CD14-positive monocyte (primary cell): ENCODE results near the gene MYO1G. TPM values are rescaled to one million over a fixed set of nuclear protein-coding genes. Genes with fewer than 3 reads are reported as not detected.
A peak's percentile ranks its signal among the peaks of the same experiment; 100 is the strongest.

ENCODE experiments used
- DNase-seq, 3 donors: peaks; one replicate each; pipeline ENCODE4 v3.0.0-alpha.2; 2011 to 2022
- H2AFZ ChIP-seq: 2 replicates; pipeline ENCODE4 v1.6.0; 2012; ENCODE audit warnings: mild to moderate bottlenecking, low read depth, low read length, inconsistent platforms; ENCODE audit not compliant: insufficient read depth, poor library complexity, severe bottlenecking
- H3K27ac ChIP-seq, 2 donors: 1 replicate in 1 of 2; 2 replicates in 1 of 2; pipeline ENCODE4 v1.5.1; 2012 to 2013; ENCODE audit warnings: low read length in 2 of 2, control low read depth in 1 of 2, inconsistent platforms in 1 of 2, low read depth in 1 of 2, mild to moderate bottlenecking in 1 of 2
- H3K27me3 ChIP-seq, 2 donors: one replicate each; pipeline versions ENCODE4 v1.6.0 to v1.6.1; 2011 to 2013; ENCODE audit warnings: low read length in 2 of 2; ENCODE audit not compliant: control insufficient read depth in 2 of 2, insufficient read depth in 2 of 2
- H3K36me3 ChIP-seq, 2 donors: replicated peaks in 1 of 2; 1 replicate in 1 of 2; 2 replicates in 1 of 2; pipeline versions ENCODE4 v1.5.1 to v1.6.1; 2012 to 2013; ENCODE audit warnings: low read length in 2 of 2, control low read depth in 1 of 2, inconsistent platforms in 1 of 2, mild to moderate bottlenecking in 1 of 2; ENCODE audit not compliant: insufficient read depth in 2 of 2, control insufficient read depth in 1 of 2
- H3K4me1 ChIP-seq, 2 donors: 1 replicate in 1 of 2; 2 replicates in 1 of 2; pipeline versions ENCODE4 v1.5.1 to v1.6.1; 2012 to 2013; ENCODE audit warnings: low read length in 2 of 2, control low read depth in 1 of 2, inconsistent platforms in 1 of 2, mild to moderate bottlenecking in 1 of 2, moderate library complexity in 1 of 2; ENCODE audit not compliant: insufficient read depth in 2 of 2, control insufficient read depth in 1 of 2
- H3K4me2 ChIP-seq: replicated peaks from 2 replicates; pipeline ENCODE3; 2012; ENCODE audit warnings: low read length, moderate library complexity, mild to moderate bottlenecking; ENCODE audit not compliant: poor library complexity, severe bottlenecking; ENCODE audit errors: extremely low read depth
- H3K4me3 ChIP-seq, 3 experiments: fragments of 200-600 bp in 1 of 3; sonication (generic) in 1 of 3; replicated peaks in 1 of 3; 1 replicate in 2 of 3; 2 replicates in 1 of 3; pipeline ENCODE4 v1.5.1; 2011 to 2013; ENCODE audit warnings: low read length in 3 of 3, mild to moderate bottlenecking in 3 of 3, control low read depth in 2 of 3, low read depth in 2 of 3, inconsistent platforms in 1 of 3, moderate library complexity in 1 of 3
- H3K79me2 ChIP-seq: 2 replicates; pipeline ENCODE4 v1.6.0; 2012; ENCODE audit warnings: mild to moderate bottlenecking, control low read depth, inconsistent platforms, low read length, moderate library complexity; ENCODE audit not compliant: insufficient read depth
- H3K9ac ChIP-seq: 2 replicates; pipeline ENCODE4 v1.6.0; 2017; ENCODE audit warnings: low read length, mild to moderate bottlenecking; ENCODE audit not compliant: insufficient read depth, poor library complexity, severe bottlenecking
- H3K9me3 ChIP-seq, 2 donors: replicated peaks in 1 of 2; 1 replicate in 1 of 2; 2 replicates in 1 of 2; pipeline versions ENCODE4 v1.5.1 to v1.6.1; 2012 to 2013; ENCODE audit warnings: low read length in 2 of 2, control low read depth in 1 of 2; ENCODE audit not compliant: control insufficient read depth in 1 of 2, insufficient read depth in 1 of 2
- H4K20me1 ChIP-seq: 2 replicates; pipeline ENCODE4 v1.6.0; 2012; ENCODE audit warnings: mild to moderate bottlenecking, low read length, control low read depth, moderate library complexity; ENCODE audit not compliant: insufficient read depth
- H3K27ac Mint-ChIP-seq, 7 donors: one replicate each; pipeline ENCODE4 v1.8.0; 2020; ENCODE audit warnings: mild to moderate bottlenecking in 7 of 7, mixed read lengths in 7 of 7, moderate library complexity in 6 of 7, inconsistent platforms in 2 of 7
- H3K27me3 Mint-ChIP-seq, 3 donors: one replicate each; pipeline ENCODE4 v1.8.0; 2021 to 2022; ENCODE audit warnings: low read depth in 3 of 3, mild to moderate bottlenecking in 3 of 3, mixed read lengths in 3 of 3, moderate library complexity in 3 of 3, inconsistent platforms in 1 of 3
- H3K36me3 Mint-ChIP-seq, 2 donors: one replicate each; pipeline ENCODE4 v1.8.0; 2020; ENCODE audit warnings: mixed read lengths in 2 of 2, inconsistent platforms in 1 of 2, mild to moderate bottlenecking in 1 of 2
- H3K4me1 Mint-ChIP-seq: one replicate; pipeline ENCODE4 v1.8.0; 2020; ENCODE audit warnings: mild to moderate bottlenecking, mixed read lengths
- H3K4me3 Mint-ChIP-seq, 2 donors: one replicate each; pipeline ENCODE4 v1.8.0; 2020; ENCODE audit warnings: mild to moderate bottlenecking in 2 of 2, mixed read lengths in 2 of 2, moderate library complexity in 1 of 2
- H3K9me3 Mint-ChIP-seq, 7 donors: one replicate each; pipeline ENCODE4 v1.8.0; 2020 to 2022; ENCODE audit warnings: mixed read lengths in 7 of 7, mild to moderate bottlenecking in 6 of 7, moderate library complexity in 6 of 7, inconsistent platforms in 2 of 7
- CTCF ChIP-seq: fragments of 200-600 bp; IDR thresholded peaks from one replicate; pipeline ENCODE4 v1.8.0; 2022; ENCODE audit warnings: antibody characterized with exemption, mild to moderate bottlenecking
- WGBS: methylation state at CpG from one replicate; pipeline ENCODE4 v1.1.5; 2013; ENCODE audit warnings: missing lambda C conversion rate; ENCODE audit not compliant: insufficient coverage; 5-methylcytosine and 5-hydroxymethylcytosine counted together
- intact Hi-C, 2 donors: fragments of 100-400 bp; cut with micrococcal nuclease; formaldehyde crosslinking; loops; one replicate each; pipeline versions ENCODE4 v1.15.0 to v1.15.1; 2023
- polyA plus RNA-seq, 3 donors: library from polyadenylated mRNA; depleted of rRNA in 1 of 3; unstranded in 2 of 3; stranded (reverse) in 1 of 3; fragments of 300-500 nt in 2 of 3; fragments of >200 nt in 1 of 3; fragmentation: Illumina TruSeq in 2 of 3; gene quantifications; 1 replicate in 2 of 3; 2 replicates in 1 of 3; pipeline ENCODE4 v1.2.3, GENCODE V29; 2012 to 2021

MYO1G gene
- polyA plus RNA-seq, 3 donors, result 119 to 314 (median 135) TPM

- Histone ChIP-seq H3K9me3 (no peaks in the 10 kb centered on the region), H2AFZ (no peak overlapping the region), H3K4me3 (no peak overlapping the region), H3K79me2 (peaks cover 60% of the 10 kb centered on the region), H3K27ac (peak overlapping the region in 1 of 2 donors; percentile 37), H3K4me1 (peaks cover 64 to 77% of the 10 kb centered on the region in 2 donors), H4K20me1 (peaks cover 25% of the 10 kb centered on the region), H3K4me2 (no peak overlapping the region), H3K27me3 (no peaks in the 10 kb centered on the region), H3K9ac (no peak overlapping the region), H3K36me3 (peaks cover 24 to 41% of the 10 kb centered on the region in 2 donors)
- intact Hi-C loops, result loop anchor here in 1 of 2 donors (10.0 kb wide), 1 partner anchor 98 kb away; the partner anchor contains the start of gene PURB
- Mint-ChIP-seq H3K4me1 (peaks cover 71% of the 10 kb centered on the region), H3K9me3 (no peaks in the 10 kb centered on the region), H3K27ac (peak overlapping the region in 6 of 7 donors; percentile 26 to 100 (median 88)), H3K36me3 (peaks cover 46 to 50% of the 10 kb centered on the region in 2 donors), H3K27me3 (peaks cover 0 to 8% (median 0%) of the 10 kb centered on the region in 3 donors), H3K4me3 (no peak overlapping the region)
- no peak for DNase-seq
- TF ChIP-seq CTCF, result no peak
- no CpG with 5 or more reads among the region's 1 CpG for WGBS
Measured at GRCh38 chr7:44982970-44983369, 4.2 kb upstream of the MYO1G start.

- Histone ChIP-seq H3K4me1 (peaks cover 68 to 81% of the 10 kb centered on the region in 2 donors), H3K9ac (no peak overlapping the region), H3K79me2 (peaks cover 65% of the 10 kb centered on the region), H3K27me3 (no peaks in the 10 kb centered on the region), H3K27ac (no peak overlapping the region), H3K4me2 (no peak overlapping the region), H2AFZ (no peak overlapping the region), H3K9me3 (no peaks in the 10 kb centered on the region), H4K20me1 (peaks cover 25% of the 10 kb centered on the region), H3K4me3 (no peak overlapping the region), H3K36me3 (peaks cover 24 to 41% of the 10 kb centered on the region in 2 donors)
- H3K27me3 Mint-ChIP-seq, result peaks cover 0 to 8% (median 0%) of the 10 kb centered on the region in 3 donors
- no peak overlapping the region for H3K4me3 Mint-ChIP-seq
- no peak for TF ChIP-seq CTCF
- H3K4me1 Mint-ChIP-seq, result peaks cover 69% of the 10 kb centered on the region
- H3K27ac Mint-ChIP-seq, result peak overlapping the region; percentile 92 to 100 (median 99)
- WGBS, result 100% methylated on average over 1 of the region's 1 CpG
- peaks cover 46 to 50% of the 10 kb centered on the region in 2 donors for H3K36me3 Mint-ChIP-seq
- DNase-seq, result peak in 1 of 3 donors; percentile 8
- intact Hi-C loops, result loop anchor here in 1 of 2 donors (10.0 kb wide), 1 partner anchor 98 kb away; the partner anchor contains the start of gene PURB
- H3K9me3 Mint-ChIP-seq, result no peaks in the 10 kb centered on the region
Measured at GRCh38 chr7:44982535-44982923, 3.7 kb upstream of the MYO1G start.
